HG03571 (cell line): ENCODE results near the gene NEGR1.

Experiments used
- ATAC-seq: cut with Tn5 transposase; IDR thresholded peaks from one replicate; pipeline ENCODE4 v1.9.1; 2021; ENCODE audit not compliant: unreplicated experiment

Gene NEGR1

DNA sequence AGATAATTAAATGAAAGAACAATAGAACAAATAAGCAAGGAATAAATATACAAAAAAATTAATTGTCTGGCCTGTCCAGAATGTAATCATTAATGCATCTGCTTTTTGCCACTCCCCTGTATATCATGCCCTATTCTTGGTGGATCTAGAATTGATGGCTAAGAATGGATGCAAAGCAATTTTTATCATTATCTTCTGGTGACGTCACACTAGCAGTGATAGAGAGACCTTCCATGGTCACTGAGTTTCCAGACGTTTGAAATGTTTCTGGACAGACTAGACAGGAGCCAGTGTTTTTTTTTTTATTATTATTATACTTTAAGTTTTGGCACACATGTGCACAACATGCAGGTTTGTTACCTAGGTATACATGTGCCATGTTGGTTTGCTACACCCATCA lies 563.0 kb downstream of the NEGR1 start:
- ATAC-seq: no peak

DNA sequence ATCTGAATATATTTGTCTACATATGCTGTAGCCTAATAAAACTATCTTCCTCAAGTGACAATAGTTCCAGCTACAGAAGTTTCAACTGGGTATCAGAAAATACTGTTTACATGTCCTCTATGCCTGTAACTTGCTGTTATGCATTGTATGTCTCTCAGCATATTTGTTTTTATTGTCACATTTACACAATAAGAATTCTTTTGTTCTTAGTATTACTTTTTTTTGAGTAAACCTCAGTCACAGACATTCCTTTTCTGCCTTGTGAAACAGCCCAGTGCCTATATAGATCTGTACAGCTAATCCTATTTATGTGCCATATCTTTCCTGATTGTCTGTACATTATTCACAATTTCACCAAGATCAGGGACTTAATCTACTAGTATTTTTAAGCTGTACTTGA lies 565.2 kb downstream of the NEGR1 start:
- ATAC-seq: no peak

DNA sequence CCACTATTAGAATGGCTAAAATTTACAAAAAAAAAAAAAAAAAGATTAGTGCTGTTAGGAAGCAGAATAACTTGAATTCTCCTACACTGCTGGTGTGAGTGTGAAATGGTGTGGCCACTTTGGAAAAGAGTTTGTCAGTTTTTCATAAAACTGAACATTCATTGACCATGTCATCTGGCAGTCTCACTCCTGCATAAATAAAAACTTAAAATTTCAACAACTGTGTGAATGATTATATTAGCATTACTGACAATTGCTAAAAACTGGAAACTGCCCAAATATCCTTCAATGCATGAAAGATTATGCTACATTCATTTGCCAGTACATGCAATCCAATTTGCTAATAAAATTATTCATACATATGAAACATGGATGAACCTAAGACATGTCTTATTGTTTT lies 570.9 kb downstream of the NEGR1 start:
- no peak for ATAC-seq

DNA sequence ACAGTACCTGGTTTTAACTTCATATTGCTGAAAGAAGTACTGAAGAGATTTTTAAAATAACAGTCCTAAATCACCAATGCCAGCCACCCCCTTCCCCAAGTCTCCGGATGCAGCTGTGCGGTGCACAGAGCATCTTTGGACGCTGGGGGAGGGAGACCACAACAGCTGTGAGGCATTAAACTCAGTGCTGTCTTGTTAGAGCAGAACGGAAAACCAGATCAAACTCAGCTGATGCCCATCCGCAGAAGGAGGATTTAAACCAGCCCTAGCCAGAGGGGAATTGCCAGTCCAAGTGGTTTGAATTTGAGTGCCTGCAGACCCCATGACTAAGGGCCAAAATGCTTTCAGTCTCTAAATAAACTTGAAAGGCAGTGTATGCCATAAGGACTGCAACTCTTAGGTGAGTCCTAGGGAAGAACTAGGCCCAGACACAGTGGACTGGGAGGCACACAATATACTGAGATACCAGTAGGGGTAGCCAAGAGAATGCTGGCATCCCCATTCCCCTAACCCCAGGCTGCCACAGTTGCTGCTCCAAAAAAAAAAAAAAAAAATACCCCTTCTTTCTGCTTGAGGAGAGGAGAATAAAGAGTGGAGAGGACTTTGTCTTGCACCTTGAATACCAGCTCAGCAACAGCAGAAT lies 576.2 kb downstream of the NEGR1 start:
- ATAC-seq: no peak

DNA sequence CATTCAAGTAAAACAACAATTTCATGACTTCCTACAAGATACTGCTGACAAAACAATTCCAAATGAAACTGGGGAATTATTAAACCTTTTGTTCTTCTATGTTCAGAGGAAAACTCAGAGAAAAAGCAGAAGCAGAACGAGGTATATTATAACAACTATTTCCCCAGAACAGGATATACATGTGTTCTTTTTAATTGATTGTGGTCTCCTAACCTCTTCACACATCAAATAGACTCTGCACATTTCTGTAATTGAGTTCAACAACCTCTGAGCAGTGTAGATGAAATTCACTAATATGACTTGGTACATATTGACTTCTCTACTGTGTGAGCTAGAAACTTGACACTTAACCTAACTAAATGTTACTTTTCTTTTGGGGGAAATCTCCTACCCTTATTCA lies 584.2 kb downstream of the NEGR1 start:
- ATAC-seq: no peak

DNA sequence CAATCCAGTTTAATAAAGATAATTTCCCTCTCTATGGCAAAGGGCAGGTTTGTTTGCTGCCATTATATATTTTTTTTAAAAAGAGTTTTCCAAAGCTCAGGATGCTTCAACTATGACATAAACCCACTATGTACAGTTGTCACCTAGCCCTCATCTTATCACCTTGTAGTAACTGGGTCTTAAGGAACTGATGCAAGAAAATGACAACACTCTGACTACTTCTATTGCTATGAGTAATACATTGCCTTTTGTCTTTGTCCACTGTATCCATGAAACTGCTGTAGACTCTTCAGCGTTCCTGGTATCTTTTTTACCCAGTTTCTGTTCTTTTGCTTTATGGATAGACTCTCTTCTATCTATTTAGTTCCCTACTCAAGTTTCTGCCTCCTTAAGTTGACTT lies 586.5 kb downstream of the NEGR1 start:
- no peak for ATAC-seq

DNA sequence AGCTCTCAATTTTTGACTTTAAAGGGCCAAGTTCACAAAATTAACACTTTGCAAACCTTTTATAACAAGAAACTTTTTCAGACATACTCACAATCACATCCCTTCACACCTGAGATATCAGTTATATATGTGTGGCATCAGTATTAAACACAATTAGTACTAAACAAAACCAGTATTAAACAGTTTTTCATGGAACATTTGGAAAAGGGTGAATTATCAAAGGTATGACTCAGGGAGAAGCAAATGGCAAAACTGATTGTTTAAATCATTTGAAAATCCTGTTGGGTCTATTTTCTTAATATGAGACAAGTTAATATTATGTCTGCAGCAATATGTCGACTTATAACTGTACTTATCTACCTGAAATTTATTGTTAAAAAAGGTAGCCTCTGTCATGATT lies 587.3 kb downstream of the NEGR1 start:
- ATAC-seq: no peak

DNA sequence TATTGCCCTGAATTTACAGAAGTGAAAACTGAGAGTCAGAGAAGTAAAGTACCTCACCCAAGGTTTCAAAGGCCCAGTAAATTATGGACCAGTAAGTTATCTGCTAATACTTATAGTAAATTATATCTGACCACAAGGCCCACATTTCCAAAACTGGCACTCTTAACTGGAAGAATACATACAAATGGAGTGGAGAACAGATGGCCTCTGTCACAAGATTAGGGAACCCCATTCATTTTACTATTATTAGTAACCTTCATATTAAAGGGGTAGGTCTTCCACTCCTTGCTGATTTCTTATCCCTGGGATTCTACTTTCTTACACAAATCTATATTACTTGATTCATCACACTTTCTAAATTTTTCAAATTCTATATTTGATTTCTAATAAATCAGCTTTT lies 588.8 kb downstream of the NEGR1 start:
- no peak for ATAC-seq

DNA sequence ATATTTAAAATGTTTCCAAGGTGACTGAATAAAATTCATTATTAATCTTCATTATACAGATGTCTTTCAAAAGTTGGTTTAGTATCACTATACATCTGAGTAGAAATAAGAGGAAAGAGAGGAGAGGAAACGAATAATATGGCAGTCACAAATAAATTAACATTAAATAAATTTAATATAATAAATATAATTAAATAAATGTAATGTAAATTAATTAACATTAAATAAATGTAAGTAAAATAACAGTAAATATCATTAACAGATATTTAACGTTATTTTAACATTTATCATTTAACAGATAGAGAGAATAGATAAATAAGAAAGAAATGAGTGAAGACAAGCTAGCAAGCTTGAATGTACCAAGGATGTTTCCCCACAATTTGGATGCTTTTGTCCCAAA lies 592.7 kb downstream of the NEGR1 start:
- ATAC-seq: no peak

DNA sequence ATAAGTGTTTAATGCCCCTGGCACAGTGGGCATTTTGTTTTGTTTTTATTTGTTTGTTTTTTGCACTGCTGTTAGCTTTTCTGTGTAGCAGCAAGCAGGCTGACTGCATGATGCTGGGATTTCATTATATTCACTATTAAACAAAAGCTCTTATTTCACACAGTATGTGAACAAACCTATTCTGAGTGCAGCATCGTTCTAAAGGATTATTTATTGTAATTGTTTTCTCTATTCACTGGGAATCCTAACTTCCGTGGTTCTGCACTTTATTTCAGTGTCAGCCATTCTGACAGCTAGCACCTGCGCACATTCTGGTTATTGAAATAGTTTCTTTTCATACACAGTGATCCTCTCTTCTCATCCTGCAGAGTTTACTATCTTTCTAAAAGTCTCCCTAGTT lies 595.0 kb downstream of the NEGR1 start:
- ATAC-seq: no peak

DNA sequence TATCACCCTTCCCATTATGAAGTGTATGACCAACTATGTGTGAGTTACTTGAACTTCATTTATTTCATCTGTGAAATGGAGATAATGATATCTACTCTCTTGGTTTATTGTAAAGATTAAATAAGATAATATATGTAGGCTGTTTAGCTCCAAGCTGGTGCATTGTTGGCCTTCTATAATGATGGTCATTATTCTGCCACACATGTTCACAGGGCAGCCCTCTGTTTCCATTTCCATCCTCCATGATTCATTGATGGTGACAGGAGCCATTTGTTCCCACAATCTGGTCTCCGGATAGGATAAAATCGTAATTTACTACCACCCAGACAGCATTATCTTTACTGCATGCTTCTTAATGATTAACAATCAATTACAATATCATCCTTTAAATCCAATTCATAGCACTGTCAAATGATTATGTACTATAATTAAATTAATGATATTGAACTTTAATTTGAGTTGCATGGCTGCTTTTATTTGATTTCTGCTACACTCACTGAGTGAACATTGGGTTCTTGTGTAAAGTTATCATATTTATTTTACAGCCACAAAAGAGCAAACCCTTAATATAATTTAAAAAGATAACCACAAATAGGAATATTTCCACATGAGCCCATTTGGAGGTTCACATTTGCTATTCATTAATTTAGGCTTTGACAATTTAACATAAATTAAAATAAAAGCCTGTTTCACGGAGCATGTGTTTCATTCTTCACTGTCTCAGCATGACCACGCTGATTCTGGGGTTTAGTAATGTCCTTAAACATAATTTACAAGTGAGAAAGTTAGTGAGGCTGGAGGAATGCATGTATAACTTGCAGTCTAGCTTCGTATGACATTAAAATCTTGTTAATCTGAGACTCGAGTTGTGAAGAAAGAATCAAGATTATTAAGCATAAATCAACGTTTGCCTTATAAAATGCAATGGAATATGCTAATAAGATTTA lies 605.1 kb downstream of the NEGR1 start:
- no peak for ATAC-seq

DNA sequence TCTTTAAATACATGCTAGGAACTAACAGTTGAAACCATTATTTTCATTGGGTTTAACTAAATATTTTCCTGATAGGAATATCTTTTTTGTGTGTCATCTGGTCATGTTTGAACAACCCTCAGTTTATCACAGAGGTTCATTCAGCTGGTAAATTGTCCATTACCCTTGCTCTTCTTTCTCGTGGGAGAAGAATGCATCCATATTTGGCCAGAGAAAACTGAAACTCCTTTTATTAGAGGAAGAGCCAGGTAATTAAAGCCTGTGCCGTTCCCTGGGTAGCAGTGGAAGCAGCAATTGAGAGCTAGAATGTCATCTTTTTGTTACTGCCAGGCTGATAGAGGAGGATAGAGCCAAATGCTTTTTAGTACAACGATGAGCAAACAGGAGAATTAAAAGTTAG lies 614.3 kb downstream of the NEGR1 start:
- no peak for ATAC-seq

DNA sequence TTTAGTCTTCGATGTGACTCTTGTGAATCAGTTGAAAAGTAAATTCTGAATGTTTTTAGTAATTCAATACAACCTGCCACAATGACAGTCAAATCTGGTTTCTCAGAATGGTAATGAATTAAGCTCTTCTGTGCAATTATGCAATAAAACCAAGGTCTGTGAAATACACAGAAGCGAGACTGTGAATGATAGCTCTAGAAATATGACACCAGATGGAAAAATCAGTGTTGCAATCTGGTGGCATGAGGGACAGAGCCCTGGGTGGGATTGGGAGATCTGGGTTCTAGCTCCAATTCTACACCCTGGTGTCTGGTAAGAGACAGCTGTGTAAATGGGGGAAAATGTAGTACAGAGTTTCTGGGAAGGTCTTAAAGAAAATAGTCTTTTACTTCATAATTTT lies 615.1 kb downstream of the NEGR1 start:
- no peak for ATAC-seq

DNA sequence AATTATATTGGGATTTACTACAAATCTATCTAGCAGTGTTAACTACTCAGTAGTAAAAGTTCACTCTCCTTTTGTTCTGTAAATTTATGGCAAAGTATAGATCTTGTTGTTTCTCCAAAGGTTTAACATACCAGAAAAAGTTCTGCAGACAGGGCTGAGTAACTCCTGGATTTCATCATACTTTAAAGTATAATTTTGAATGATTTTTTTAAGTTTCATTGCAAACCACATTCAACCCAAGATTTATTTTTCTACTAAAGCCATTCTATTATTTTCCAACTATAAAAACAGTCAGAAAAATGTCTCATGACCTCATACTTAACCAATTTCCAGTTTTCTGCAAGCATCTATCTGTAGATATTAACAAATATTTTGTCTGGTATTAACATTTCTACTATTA lies 615.7 kb downstream of the NEGR1 start:
- no peak for ATAC-seq

DNA sequence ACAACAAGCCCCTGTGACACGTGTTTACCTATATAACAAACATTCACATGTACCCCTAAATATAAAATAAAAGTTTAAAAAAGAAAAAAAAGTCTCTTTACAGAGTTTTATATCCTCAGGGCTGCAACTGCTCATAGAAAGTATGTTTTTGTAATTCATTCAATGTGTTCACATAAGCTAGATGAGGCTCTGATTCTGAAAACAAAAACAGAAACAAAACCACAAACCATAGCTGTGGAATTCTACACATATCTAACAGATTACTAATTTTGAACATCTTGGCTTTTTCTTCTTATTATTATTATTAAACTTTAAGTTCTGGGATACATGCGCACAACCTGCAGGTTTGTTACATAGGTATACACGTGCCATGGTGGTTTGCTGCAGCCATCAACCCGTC lies 621.9 kb downstream of the NEGR1 start:
- ATAC-seq: no peak

DNA sequence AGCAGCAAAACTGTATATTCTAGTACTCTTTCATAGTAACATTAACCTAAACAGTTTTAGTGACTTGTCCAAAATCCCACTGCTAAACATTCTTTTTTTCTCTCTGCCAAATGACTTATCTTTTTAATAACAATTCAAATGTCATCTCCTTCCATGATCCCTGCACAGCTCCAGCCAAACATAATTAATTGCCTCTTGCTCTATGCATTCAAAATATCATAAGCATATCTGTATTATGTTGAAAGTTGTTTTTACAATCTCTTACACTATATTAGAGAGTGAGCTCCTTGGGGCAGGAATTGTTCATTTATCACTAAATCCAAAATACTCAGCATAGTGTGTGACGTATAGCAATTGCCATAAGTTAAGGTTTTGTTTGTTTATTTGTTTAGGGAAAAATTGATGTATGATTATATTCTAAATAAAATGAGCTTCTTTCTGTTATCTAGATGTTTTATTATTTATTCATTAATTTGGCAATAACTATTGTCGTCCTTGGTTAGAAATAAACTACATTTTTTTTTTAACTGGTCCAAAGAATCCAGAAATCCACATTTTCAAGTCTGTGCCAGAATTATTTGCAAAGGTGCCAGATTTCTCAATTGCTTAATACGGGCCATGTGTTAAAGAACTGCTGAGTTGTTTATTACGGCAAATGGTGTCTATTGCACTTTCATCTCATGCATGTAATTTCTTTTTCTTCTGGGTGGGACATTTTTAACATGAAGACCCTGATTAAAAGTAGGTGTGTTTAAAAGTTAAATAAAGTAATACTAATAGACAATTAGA lies 624.3 kb downstream of the NEGR1 start:
- ATAC-seq: no peak

DNA sequence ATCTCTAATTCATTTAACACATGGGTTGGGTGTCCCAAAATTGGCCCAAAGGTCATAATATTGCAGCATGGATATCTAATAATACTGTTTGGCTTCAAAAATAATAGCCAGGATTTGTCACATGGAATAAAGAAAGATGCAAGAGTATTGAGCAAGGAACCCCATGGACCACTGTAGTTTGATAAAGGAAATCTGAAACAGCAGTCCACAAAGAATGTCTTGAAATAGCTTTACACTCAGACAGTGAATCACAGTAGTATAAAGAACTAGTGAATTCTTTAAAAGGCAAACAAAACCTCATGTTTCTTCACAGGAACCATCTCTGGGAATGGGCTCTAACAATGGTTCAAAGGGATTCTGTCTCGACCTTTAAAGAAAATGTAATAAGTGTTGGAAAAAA lies 625.4 kb downstream of the NEGR1 start:
- no peak for ATAC-seq

DNA sequence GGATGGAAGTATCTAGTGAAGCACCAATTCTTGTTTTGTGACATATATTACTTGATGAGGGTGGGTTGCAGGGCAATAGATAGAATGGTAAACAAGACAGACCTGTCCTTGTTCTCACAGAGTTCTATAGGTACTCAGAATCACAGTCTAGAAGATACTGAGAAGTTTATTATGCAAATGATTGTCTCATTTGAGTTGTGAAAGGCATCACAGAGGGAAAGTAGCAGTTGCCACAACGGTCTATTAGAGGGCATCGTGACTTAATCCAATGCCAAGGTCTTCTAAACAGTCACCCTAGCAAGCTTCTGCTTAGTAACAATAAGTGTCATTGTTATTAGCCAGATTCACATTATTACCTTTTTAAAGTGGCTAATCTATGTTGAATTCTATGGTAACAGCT lies 626.7 kb downstream of the NEGR1 start:
- ATAC-seq: no peak

DNA sequence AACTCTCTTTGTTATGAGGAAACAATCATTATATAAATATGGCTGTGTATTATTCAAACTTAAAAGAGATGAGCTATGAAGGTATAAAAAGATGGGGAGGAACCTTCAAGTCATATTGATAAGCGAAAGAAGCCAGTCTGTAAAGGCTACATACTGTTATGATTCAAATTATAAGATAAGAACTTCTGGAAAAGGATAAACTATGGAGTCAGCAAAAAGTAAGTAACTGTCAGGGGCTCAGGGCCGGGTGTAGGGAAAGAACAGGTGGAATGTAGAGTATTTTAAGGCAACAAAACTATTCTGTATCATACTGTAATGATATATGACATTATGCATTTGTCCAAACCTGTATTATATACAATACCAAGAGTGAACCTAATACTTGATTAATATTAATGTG lies 628.4 kb downstream of the NEGR1 start:
- no peak for ATAC-seq

DNA sequence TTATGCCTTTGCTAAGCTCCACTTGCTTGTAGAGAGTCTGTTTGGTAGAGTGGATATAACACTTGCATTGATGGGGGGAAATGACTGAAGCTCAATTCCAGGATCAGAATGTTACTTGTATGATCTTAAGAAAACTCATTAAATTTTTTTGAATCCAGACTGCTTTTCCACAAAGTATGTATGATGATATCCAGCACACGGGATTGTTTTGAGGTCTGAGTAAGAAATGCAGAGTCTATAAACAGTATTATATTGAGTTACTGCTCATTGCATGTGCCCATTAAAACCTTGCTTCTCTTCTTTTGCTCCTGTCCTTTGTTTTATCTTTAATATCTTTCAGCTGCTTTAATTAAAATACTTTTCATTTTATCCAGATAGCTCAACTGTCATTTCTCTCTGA lies 631.1 kb downstream of the NEGR1 start:
- ATAC-seq: no peak

DNA sequence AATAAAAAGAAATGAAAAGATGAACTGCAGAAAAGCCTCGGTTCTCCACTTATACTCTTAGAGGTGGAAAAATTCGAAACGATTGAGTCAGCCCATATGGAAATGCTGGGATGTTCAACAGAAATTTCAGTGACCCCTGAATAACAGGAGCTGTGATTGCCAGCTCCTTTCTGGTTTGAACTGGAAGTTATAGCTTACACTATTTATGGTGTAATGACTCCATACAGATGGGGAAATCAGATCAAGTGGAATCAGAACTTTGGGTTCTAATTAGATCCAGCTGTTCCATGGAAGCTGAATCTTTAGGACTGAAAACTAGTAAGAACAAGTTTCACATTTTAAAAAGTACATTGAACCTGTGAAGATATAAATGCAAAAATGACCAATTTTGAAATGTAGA lies 632.2 kb downstream of the NEGR1 start:
- ATAC-seq: no peak

DNA sequence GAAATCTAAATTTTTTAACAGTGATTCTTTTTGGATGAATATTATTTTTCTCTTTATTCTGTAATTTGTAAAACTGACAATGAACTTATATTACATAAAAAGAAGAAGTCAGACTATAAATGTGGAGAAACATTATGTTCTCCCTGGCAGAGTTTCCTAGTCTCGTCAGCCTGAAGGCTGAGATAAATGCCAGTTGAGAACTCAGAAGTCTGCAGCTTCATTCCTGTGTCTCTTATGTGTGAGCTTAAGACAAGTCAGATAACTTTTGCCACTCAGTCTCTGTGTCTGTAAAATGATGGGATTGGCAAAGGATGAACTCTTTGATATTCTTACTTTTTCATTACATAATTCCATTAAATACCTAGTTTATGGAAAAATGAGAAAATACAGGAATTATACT lies 632.7 kb downstream of the NEGR1 start:
- no peak for ATAC-seq
